PFSK-1 (cell line): ENCODE data around the gene GAGE1. TPM values are rescaled to one million over a fixed set of nuclear protein-coding genes. Genes with fewer than 3 reads are reported as not detected.
"Not testable (repeated sequence)": the region's sequence is repeated elsewhere in the genome, so short reads cannot be mapped to it uniquely, and the experiment has no call there.

Experiments used
- FOXP2 ChIP-seq: optimal IDR thresholded peaks from 2 replicates; pipeline ENCODE3; 2011; ENCODE audit warnings: borderline replicate concordance, control low read depth, inconsistent platforms; ENCODE audit not compliant: insufficient read depth; ENCODE audit errors: extremely low read length, extremely low read depth
- POLR2AphosphoS5 ChIP-seq: IDR thresholded peaks from 2 replicates; pipeline ENCODE4 v1.6.1; 2012; ENCODE audit warnings: low read depth, mild to moderate bottlenecking, control low read depth, low read length, moderate library complexity
- SIN3A ChIP-seq: IDR thresholded peaks from 2 replicates; pipeline ENCODE4 v1.6.1; 2012; ENCODE audit warnings: mild to moderate bottlenecking, low read length, moderate library complexity, borderline replicate concordance; ENCODE audit not compliant: insufficient read depth
- TAF1 ChIP-seq: IDR thresholded peaks from 2 replicates; pipeline ENCODE4 v1.6.1; 2012; ENCODE audit warnings: low read length, control low read depth, borderline replicate concordance; ENCODE audit not compliant: insufficient read depth
- polyA plus RNA-seq: library from polyadenylated mRNA; unstranded; fragments of >200 nt; gene quantifications from one replicate; pipeline ENCODE4 v1.2.1, GENCODE V29; 2012; ENCODE audit warnings: low read depth, missing spikeins; ENCODE audit not compliant: insufficient read length
- TF ChIP-seq, protein P1 (sequence below), 2 experiments: IDR thresholded peaks; 2 replicates each; pipeline versions ENCODE4 v1.6.1 to v1.8.0; 2011 to 2012; ENCODE audit warnings: low read depth in 2 of 2, low read length in 2 of 2, control low read depth in 1 of 2, inconsistent platforms in 1 of 2, mild to moderate bottlenecking in 1 of 2, moderate library complexity in 1 of 2; ENCODE audit not compliant: insufficient read depth in 1 of 2

Gene GAGE1
- not detected for polyA plus RNA-seq

- TF ChIP-seq POLR2AphosphoS5, SIN3A, TAF1: not testable (repeated sequence)
These were observed at the start of gene GAGE1 for GRCh38 chrX:49598720-49599119. Gene GAGE1 (plus strand): TSS chrX:49599020. CDS start chrX:49600175, 1,155 bp downstream.

DNA sequence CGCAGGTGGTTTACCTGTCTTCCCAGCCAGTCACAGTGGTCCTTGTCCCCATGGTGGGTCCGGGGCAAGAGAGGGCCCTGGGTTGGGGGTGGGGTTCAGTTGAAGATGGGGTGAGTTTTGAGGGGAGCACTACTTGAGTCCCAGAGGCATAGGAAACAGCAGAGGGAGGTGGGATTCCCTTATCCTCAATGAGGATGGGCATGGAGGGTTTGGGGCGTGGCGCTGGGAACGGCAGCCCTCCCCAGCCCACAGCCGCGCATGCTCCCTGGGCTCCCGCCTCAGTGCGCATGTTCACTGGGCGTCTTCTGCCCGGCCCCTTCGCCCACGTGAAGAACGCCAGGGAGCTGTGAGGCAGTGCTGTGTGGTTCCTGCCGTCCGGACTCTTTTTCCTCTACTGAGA is 47.8 kb upstream of the GAGE1 start, which contains the start of gene GAGE12E:
GAGE12E (plus strand) TSS at position 301 of the 400 bp plus-strand sequence. CDS start 1,155 bp downstream, outside the sequence.
- TF ChIP-seq FOXP2, TAF1, POLR2AphosphoS5: not testable (repeated sequence)

- TF ChIP-seq SIN3A, POLR2AphosphoS5: not testable (repeated sequence)
- TF ChIP-seq, protein P1, sequence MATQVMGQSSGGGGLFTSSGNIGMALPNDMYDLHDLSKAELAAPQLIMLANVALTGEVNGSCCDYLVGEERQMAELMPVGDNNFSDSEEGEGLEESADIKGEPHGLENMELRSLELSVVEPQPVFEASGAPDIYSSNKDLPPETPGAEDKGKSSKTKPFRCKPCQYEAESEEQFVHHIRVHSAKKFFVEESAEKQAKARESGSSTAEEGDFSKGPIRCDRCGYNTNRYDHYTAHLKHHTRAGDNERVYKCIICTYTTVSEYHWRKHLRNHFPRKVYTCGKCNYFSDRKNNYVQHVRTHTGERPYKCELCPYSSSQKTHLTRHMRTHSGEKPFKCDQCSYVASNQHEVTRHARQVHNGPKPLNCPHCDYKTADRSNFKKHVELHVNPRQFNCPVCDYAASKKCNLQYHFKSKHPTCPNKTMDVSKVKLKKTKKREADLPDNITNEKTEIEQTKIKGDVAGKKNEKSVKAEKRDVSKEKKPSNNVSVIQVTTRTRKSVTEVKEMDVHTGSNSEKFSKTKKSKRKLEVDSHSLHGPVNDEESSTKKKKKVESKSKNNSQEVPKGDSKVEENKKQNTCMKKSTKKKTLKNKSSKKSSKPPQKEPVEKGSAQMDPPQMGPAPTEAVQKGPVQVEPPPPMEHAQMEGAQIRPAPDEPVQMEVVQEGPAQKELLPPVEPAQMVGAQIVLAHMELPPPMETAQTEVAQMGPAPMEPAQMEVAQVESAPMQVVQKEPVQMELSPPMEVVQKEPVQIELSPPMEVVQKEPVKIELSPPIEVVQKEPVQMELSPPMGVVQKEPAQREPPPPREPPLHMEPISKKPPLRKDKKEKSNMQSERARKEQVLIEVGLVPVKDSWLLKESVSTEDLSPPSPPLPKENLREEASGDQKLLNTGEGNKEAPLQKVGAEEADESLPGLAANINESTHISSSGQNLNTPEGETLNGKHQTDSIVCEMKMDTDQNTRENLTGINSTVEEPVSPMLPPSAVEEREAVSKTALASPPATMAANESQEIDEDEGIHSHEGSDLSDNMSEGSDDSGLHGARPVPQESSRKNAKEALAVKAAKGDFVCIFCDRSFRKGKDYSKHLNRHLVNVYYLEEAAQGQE (IDR thresholded peaks at IDR 0.05; ENCODE audit: insufficient read depth in 1 of 2, low read depth in 2 of 2, low read length in 2 of 2), result not testable (repeated sequence)
These were observed 38.3 kb upstream of the GAGE1 start, which contains the start of gene GAGE12F for GRCh38 chrX:49560542-49560941. Gene GAGE12F (plus strand): TSS chrX:49560842. CDS start chrX:49561997, 1,155 bp downstream.

DNA sequence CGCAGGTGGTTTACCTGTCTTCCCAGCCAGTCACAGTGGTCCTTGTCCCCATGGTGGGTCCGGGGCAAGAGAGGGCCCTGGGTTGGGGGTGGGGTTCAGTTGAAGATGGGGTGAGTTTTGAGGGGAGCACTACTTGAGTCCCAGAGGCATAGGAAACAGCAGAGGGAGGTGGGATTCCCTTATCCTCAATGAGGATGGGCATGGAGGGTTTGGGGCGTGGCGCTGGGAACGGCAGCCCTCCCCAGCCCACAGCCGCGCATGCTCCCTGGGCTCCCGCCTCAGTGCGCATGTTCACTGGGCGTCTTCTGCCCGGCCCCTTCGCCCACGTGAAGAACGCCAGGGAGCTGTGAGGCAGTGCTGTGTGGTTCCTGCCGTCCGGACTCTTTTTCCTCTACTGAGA is 28.7 kb upstream of the GAGE1 start, which contains the start of gene GAGE12G:
GAGE12G (plus strand) TSS at position 301 of the 400 bp plus-strand sequence. CDS start 1,155 bp downstream, outside the sequence.
- TF ChIP-seq, protein P1 (IDR thresholded peaks at IDR 0.05; ENCODE audit: insufficient read depth in 1 of 2, low read depth in 2 of 2, low read length in 2 of 2), result not testable (repeated sequence)
- not testable (repeated sequence) for TF ChIP-seq FOXP2, SIN3A

DNA sequence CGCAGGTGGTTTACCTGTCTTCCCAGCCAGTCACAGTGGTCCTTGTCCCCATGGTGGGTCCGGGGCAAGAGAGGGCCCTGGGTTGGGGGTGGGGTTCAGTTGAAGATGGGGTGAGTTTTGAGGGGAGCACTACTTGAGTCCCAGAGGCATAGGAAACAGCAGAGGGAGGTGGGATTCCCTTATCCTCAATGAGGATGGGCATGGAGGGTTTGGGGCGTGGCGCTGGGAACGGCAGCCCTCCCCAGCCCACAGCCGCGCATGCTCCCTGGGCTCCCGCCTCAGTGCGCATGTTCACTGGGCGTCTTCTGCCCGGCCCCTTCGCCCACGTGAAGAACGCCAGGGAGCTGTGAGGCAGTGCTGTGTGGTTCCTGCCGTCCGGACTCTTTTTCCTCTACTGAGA is 19.2 kb upstream of the GAGE1 start, which contains the start of gene GAGE12H:
GAGE12H (plus strand) TSS at position 301 of the 400 bp plus-strand sequence. CDS start 1,155 bp downstream, outside the sequence.
- not testable (repeated sequence) for TF ChIP-seq TAF1, POLR2AphosphoS5
- TF ChIP-seq, protein P1 (IDR thresholded peaks at IDR 0.05; ENCODE audit: insufficient read depth in 1 of 2, low read depth in 2 of 2, low read length in 2 of 2), result not testable (repeated sequence)

DNA sequence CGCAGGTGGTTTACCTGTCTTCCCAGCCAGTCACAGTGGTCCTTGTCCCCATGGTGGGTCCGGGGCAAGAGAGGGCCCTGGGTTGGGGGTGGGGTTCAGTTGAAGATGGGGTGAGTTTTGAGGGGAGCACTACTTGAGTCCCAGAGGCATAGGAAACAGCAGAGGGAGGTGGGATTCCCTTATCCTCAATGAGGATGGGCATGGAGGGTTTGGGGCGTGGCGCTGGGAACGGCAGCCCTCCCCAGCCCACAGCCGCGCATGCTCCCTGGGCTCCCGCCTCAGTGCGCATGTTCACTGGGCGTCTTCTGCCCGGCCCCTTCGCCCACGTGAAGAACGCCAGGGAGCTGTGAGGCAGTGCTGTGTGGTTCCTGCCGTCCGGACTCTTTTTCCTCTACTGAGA is 9.6 kb upstream of the GAGE1 start, which contains the start of gene GAGE2A:
GAGE2A (plus strand) TSS at position 301 of the 400 bp plus-strand sequence. CDS start 1,155 bp downstream, outside the sequence.
- TF ChIP-seq POLR2AphosphoS5, TAF1, SIN3A: not testable (repeated sequence)
